ENCODE measurements around the gene PHACTR1.

GRCh38 chr6:13256266-13257001, 539.9 kb downstream of the PHACTR1 start:
- no peak for TF ChIP-seq CTCF (IDR thresholded peaks at IDR 0.05; ENCODE audit: low read length)
- no peak for TF ChIP-seq EZH2 (IDR thresholded peaks at IDR 0.05; ENCODE audit: borderline replicate concordance, low read length)

Measured in OCI-LY1 (cell line).